ENCODE data around the gene PBX4. TPM values are rescaled to one million over a fixed set of nuclear protein-coding genes. Genes with fewer than 3 reads are reported as not detected.

PBX4 gene
- total RNA-seq, 4 donors from 2014 or later, result 2.2 to 10.1 (median 3.5) TPM

GRCh38 chr19:19538785-19539166 lies 79.7 kb downstream of the PBX4 start:
- ATAC-seq (ENCODE audit: low FRiP score) (no peak), DNase-seq (ENCODE audit: low spot score) (no peak)
- TF ChIP-seq CTCF (IDR thresholded peaks at IDR 0.05), result no peak

GRCh38 chr19:19538061-19538784 lies 80.3 kb downstream of the PBX4 start, which contains the start of gene CILP2:
Gene CILP2, plus strand, starts transcription at chr19:19538265. Its CDS starts 85 bp downstream, at chr19:19538350.
- no peak for TF ChIP-seq CTCF (IDR thresholded peaks at IDR 0.05)
- ATAC-seq (ENCODE audit: low FRiP score) (peak; percentile 37), DNase-seq (ENCODE audit: low spot score) (peak; percentile 44)

- ATAC-seq (ENCODE audit: low FRiP score), result no peak
- TF ChIP-seq CTCF (IDR thresholded peaks at IDR 0.05), result no peak
- no peak for DNase-seq (ENCODE audit: low spot score)
These were observed 81.1 kb downstream of the PBX4 start for GRCh38 chr19:19537075-19538048.

GRCh38 chr19:19535311-19536191 lies 82.9 kb downstream of the PBX4 start:
- DNase-seq (ENCODE audit: low spot score) (no peak), ATAC-seq (ENCODE audit: low FRiP score) (no peak)
- no peak for TF ChIP-seq CTCF (IDR thresholded peaks at IDR 0.05)

GRCh38 chr19:19534556-19535265 lies 83.8 kb downstream of the PBX4 start:
- ATAC-seq (ENCODE audit: low FRiP score), result no peak
- no peak for DNase-seq (ENCODE audit: low spot score)
- no peak for TF ChIP-seq CTCF (IDR thresholded peaks at IDR 0.05)

GRCh38 chr19:19533841-19534240 lies 84.6 kb downstream of the PBX4 start:
- TF ChIP-seq CTCF (IDR thresholded peaks at IDR 0.05), result no peak
- no peak for ATAC-seq (ENCODE audit: low FRiP score)

More at GRCh38 chr19:19533841-19534240, 84.6 kb downstream of the PBX4 start:
- DNase-seq (ENCODE audit: low spot score), result no peak

All from omental fat pad (tissue), 4 donors.